Adrenal gland (tissue), 19 donors: Measurements from ENCODE around the gene RNU11. TPM values are rescaled to one million over a fixed set of nuclear protein-coding genes. Genes with fewer than 3 reads are reported as not detected.

Experiments
- DNase-seq, 7 donors: peaks; one replicate each; pipeline ENCODE4 v3.0.0-alpha.2; 2019 to 2020
- H3K27ac ChIP-seq, 5 donors: fragments of 200-600 bp; sonication (generic) in 4 of 5; 1 replicate in 3 of 5; 2 replicates in 2 of 5; pipeline versions ENCODE4 v1.5.1 to v1.8.0; 2016 to 2020; ENCODE audit warnings: mild to moderate bottlenecking in 1 of 5
- H3K27me3 ChIP-seq: fragments of 200-600 bp; 2 replicates; pipeline ENCODE4 v1.8.0; 2021
- H3K36me3 ChIP-seq, 2 donors: fragments of 200-600 bp; replicated peaks in 1 of 2; 1 replicate in 1 of 2; 2 replicates in 1 of 2; pipeline versions ENCODE4 v1.5.1 to v1.8.0; 2018 to 2022
- H3K4me1 ChIP-seq, 2 donors: fragments of 200-600 bp; replicated peaks in 1 of 2; 1 replicate in 1 of 2; 2 replicates in 1 of 2; pipeline versions ENCODE4 v1.5.1 to v1.8.0; 2018 to 2021
- H3K4me3 ChIP-seq, 4 donors: fragments of 200-600 bp; sonication (generic) in 3 of 4; one replicate each; pipeline ENCODE4 v1.5.1; 2016 to 2018
- H3K9me3 ChIP-seq, 3 donors: fragments of 200-600 bp; sonication (generic) in 1 of 3; replicated peaks in 1 of 3; 1 replicate in 2 of 3; 2 replicates in 1 of 3; pipeline versions ENCODE4 v1.5.1 to v1.8.0; 2016 to 2021
- CTCF ChIP-seq, 6 experiments: fragments of 450-650 bp in 4 of 6; fragments of 200-600 bp in 2 of 6; sonication (generic) in 1 of 6; IDR thresholded peaks; 1 replicate in 5 of 6; 2 replicates in 1 of 6; pipeline versions ENCODE4 v1.5.1 to v1.8.0; 2016 to 2021; ENCODE audit warnings: antibody characterized with exemption in 6 of 6, mild to moderate bottlenecking in 2 of 6, moderate library complexity in 1 of 6
- POLR2A ChIP-seq, 2 donors: fragments of 450-650 bp; IDR thresholded peaks; one replicate each; pipeline ENCODE4 v1.6.1; 2017; ENCODE audit warnings: antibody characterized with exemption in 2 of 2, mild to moderate bottlenecking in 2 of 2, moderate library complexity in 1 of 2
- WGBS, 4 donors: extraction: QIAGEN DNeasy Blood & Tissue Kit in 2 of 4; methylation state at CpG; one replicate each; pipeline versions ENCODE4 v1.1.5 to v1.1.7; 2013 to 2017; 5-methylcytosine and 5-hydroxymethylcytosine counted together
- intact Hi-C, 2 donors: fragments of 100-400 bp; cut with DNase I; formaldehyde crosslinking; loops; one replicate each; pipeline versions ENCODE4 v1.14.1 to v1.15.0; 2022 to 2023
- long read RNA-seq, 10 donors: library from polyadenylated mRNA in 3 of 10; unstranded in 2 of 10; stranded (forward) in 1 of 10; transcript quantifications; one replicate each; pipeline ENCODE4 v2.0.0 and lab custom pipeline, GENCODE V29; 2021 to 2026
- polyA plus RNA-seq, 3 donors: library from polyadenylated mRNA; stranded (reverse); fragments of 200-250 nt in 2 of 3; fragments of 350-450 nt in 1 of 3; fragmentation: Illumina TruSeq in 1 of 3; extraction: RNeasy Lipid Tissue Mini Kit (QIAGEN cat#74804) in 1 of 3; gene quantifications; one replicate each; pipeline ENCODE4 v1.2.3, GENCODE V29; 2013 to 2014
- total RNA-seq, 9 donors: library from RNA; depleted of rRNA in 4 of 9; stranded (reverse); fragments of >200 nt in 4 of 9; fragments of 120-200 nt in 1 of 9; fragmentation: NEBNext Ultra II Directional in 1 of 9; extraction: Animal tissue kit (Norgen Biotek cat#: 25700) in 1 of 9; gene quantifications; one replicate each; pipeline versions ENCODE4 v1.1.0 to v1.2.4, GENCODE V29; 2013 to 2023
- donor health status: healthy with polysubstance abuse.
- donor health status: Bipolar disorder and iron deficiency.
- donor health status: DM: yes; HTN: yes; CAD: no.
- donor health status: DM: no; HTN: no; CAD: no.
- donor health status: DM: no; HTN: no; CAD: no.
- donor health status: DM: yes; HTN: yes; CAD: no.

The RNU11 gene
- total RNA-seq (not detected), polyA plus RNA-seq (not detected)
- long read RNA-seq, donor 1, result 0 reads
- long read RNA-seq, donor 2, result 0 reads
- long read RNA-seq, donor 3, result 0 reads
- long read RNA-seq, donor 4, result 0 reads
- long read RNA-seq, donor 5, result 0 reads
- long read RNA-seq, donor 6, result 0 reads
- long read RNA-seq, donor 7, result 0 reads
- long read RNA-seq, donor 8, partial matches to known transcripts, result 0 of 1 reads
- long read RNA-seq, donor 8, other reads (novel, unspliced or antisense), result 0 of 1 reads
- long read RNA-seq, donor 9, result 0 reads
- long read RNA-seq, donor 10, result 0 reads

- Histone ChIP-seq H3K27ac (peak within 1 kb of the TSS; percentile 69 to 96 (median 87)), H3K36me3 (no peaks in the 10 kb centered on the region), H3K27me3 (no peaks in the 10 kb centered on the region), H3K4me1 (peaks cover 8 to 18% of the 10 kb centered on the region in 2 donors), H3K4me3 (peak within 1 kb of the TSS in 2 of 4 donors; percentile 33 to 51), H3K9me3 (no peaks in the 10 kb centered on the region)
- 0 to 2% (median 2%) methylated on average over 28 of the region's 28 CpGs for WGBS, 4 donors
- intact Hi-C loops, result no loop called here
- DNase-seq, result peak; percentile 81 to 98 (median 93)
- TF ChIP-seq POLR2A (IDR thresholded peaks at IDR 0.05) (peak; percentile 100), CTCF (IDR thresholded peaks at IDR 0.05) (no peak)
Measured at GRCh38 chr1:28648474-28649198, at the start of gene RNU11. RNU11 (plus strand) TSS chr1:28648600.

GRCh38 chr1:28601696-28602095 is 46.7 kb upstream of the RNU11 start:
- Histone ChIP-seq H3K4me1 (peaks cover 0 to 9% of the 10 kb centered on the region in 2 donors), H3K4me3 (no peak overlapping the region), H3K27ac (peak overlapping the region in 3 of 5 donors; percentile 37 to 64 (median 60)), H3K9me3 (no peaks in the 10 kb centered on the region), H3K27me3 (no peaks in the 10 kb centered on the region), H3K36me3 (peaks cover 0 to 27% of the 10 kb centered on the region in 2 donors)
- peak; percentile 50 to 75 (median 68) for DNase-seq
- no peak for TF ChIP-seq POLR2A (IDR thresholded peaks at IDR 0.05)
- TF ChIP-seq CTCF (IDR thresholded peaks at IDR 0.05), result no peak
- WGBS, 4 donors, result 32 to 42% (median 41%) methylated on average over 2 to 3 of the region's 3 CpGs
- intact Hi-C loops, result loop anchor here (5.0 to 10.0 kb wide), 3 partner anchors 79 to 234 kb away; partner anchors contain the start of gene PHACTR4 (in 1 of the 2)

GRCh38 chr1:28602536-28603439 is 45.6 kb upstream of the RNU11 start:
- H3K9me3 ChIP-seq, result no peaks in the 10 kb centered on the region
- TF ChIP-seq CTCF (IDR thresholded peaks at IDR 0.05), result peak; percentile 21 to 84 (median 72)
- TF ChIP-seq POLR2A (IDR thresholded peaks at IDR 0.05), result no peak
- peak; percentile 63 to 87 (median 72) for DNase-seq
- WGBS, 4 donors, result 63 to 65% (median 64%) methylated on average over 15 of the region's 15 CpGs
- no peak overlapping the region for H3K4me3 ChIP-seq
- H3K4me1 ChIP-seq, result peaks cover 0 to 9% of the 10 kb centered on the region in 2 donors
- H3K36me3 ChIP-seq, result peaks cover 0 to 38% of the 10 kb centered on the region in 2 donors
- H3K27me3 ChIP-seq, result no peaks in the 10 kb centered on the region
- H3K27ac ChIP-seq, result peak overlapping the region in 1 of 5 donors; percentile 60
- intact Hi-C loops, result loop anchor here (5.0 to 10.0 kb wide), 3 partner anchors 80 to 235 kb away; partner anchors contain the start of gene PHACTR4 (in 1 of the 2)
